ENCODE data around the gene RPRD1A. TPM values are rescaled to one million over a fixed set of nuclear protein-coding genes. Genes with fewer than 3 reads are reported as not detected.

The RPRD1A gene
- total RNA-seq, 2 experiments from 2014 or later: 30.0 to 32.5 TPM

DNA sequence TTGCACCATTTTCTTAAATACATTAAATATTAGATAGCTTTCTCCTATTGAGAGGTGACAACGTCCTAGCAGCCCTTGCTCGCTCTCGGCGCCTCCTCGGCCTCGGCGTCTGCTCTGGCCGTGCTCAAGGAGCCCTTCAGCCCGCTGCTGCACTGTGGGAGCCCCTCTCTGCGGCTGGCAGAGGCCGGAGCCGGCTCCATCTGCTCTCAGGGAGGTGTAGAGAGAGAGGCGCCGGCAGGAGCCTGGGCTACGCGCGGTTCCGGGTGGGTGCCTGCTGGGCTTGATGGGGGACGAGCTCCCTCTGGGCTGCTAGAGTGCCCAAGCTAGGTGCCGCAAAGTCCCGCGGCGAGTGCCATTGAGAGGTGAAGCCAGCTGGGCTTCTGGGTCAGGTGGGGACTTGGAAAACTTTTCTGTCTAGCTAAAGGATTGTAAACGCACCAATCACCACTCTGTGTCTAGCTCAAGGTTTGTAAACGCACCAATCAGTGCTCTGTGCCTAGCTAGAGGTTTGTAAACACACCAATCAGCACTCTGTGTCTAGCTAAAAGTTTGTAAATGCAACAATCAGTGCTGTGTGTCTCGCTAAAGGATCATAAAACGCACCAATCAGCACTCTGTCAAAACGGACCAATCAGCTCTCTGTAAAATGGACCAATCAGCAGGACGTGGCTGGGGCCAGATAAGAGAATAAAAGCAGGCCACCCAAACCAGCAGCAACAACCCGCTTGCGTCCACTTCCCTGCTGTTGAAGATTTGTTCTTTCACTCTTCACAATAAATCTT lies 3.1 kb downstream of the RPRD1A start:
- DNase-seq: no peak
- Mint-ChIP-seq H3K27ac (no peak overlapping the region), H3K4me3 (no peak overlapping the region)

GRCh38 chr18:36058674-36059073 lies 8.7 kb downstream of the RPRD1A start:
- H3K4me1 Mint-ChIP-seq: peaks cover 33% of the 10 kb centered on the region
- H3K27ac Mint-ChIP-seq: no peak overlapping the region
- H3K9me3 Mint-ChIP-seq: peaks cover under 1% of the 10 kb centered on the region
- no peak for DNase-seq
- H3K4me3 Mint-ChIP-seq: no peak overlapping the region
- peaks cover 27% of the 10 kb centered on the region for H3K36me3 Mint-ChIP-seq
- no peaks in the 10 kb centered on the region for H3K27me3 Mint-ChIP-seq

More for the DNA sequence above, 3.1 kb downstream of the RPRD1A start:
- Mint-ChIP-seq H3K4me1 (peaks cover 39% of the 10 kb centered on the region), H3K36me3 (peaks cover 26% of the 10 kb centered on the region), H3K9me3 (peaks cover 3% of the 10 kb centered on the region), H3K27me3 (no peaks in the 10 kb centered on the region)

- Mint-ChIP-seq H3K9me3 (peaks cover 23% of the 10 kb centered on the region), H3K27ac (no peak overlapping the region), H3K27me3 (no peaks in the 10 kb centered on the region), H3K4me1 (peaks cover 24% of the 10 kb centered on the region), H3K4me3 (no peak overlapping the region), H3K36me3 (peaks cover 48% of the 10 kb centered on the region)
- no peak for DNase-seq
These were observed 15.6 kb downstream of the RPRD1A start for GRCh38 chr18:36051760-36052159.

- DNase-seq: no peak
- peaks cover 25% of the 10 kb centered on the region for H3K9me3 Mint-ChIP-seq
- peaks cover 53% of the 10 kb centered on the region for H3K36me3 Mint-ChIP-seq
- no peaks in the 10 kb centered on the region for H3K27me3 Mint-ChIP-seq
- no peak overlapping the region for H3K27ac Mint-ChIP-seq
- peaks cover 32% of the 10 kb centered on the region for H3K4me1 Mint-ChIP-seq
- H3K4me3 Mint-ChIP-seq: no peak overlapping the region
These were observed 16.9 kb downstream of the RPRD1A start for GRCh38 chr18:36050479-36050878.

DNA sequence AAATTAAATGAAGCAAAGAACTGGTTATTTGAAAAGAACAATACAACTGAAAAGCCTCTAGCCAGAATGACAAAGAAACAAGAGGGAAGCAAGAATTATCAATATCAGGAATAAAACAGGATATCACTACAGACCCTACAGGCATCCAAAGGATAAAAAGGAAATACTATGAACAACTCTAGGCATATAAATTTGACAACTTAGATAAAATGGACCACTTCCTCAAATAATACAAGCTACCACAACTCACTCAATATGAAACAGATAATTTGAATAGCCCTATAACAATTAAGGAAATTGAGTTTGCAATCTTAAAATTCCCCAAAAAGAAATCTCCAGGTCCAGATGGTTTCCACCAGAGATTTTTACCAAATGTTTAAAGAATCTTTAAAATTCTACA lies 19.8 kb downstream of the RPRD1A start:
- no peaks in the 10 kb centered on the region for H3K27me3 Mint-ChIP-seq
- no peak overlapping the region for H3K4me3 Mint-ChIP-seq
- peaks cover 20% of the 10 kb centered on the region for H3K9me3 Mint-ChIP-seq
- no peak overlapping the region for H3K27ac Mint-ChIP-seq
- peaks cover 29% of the 10 kb centered on the region for H3K36me3 Mint-ChIP-seq
- no peak for DNase-seq
- H3K4me1 Mint-ChIP-seq: peaks cover 37% of the 10 kb centered on the region

DNA sequence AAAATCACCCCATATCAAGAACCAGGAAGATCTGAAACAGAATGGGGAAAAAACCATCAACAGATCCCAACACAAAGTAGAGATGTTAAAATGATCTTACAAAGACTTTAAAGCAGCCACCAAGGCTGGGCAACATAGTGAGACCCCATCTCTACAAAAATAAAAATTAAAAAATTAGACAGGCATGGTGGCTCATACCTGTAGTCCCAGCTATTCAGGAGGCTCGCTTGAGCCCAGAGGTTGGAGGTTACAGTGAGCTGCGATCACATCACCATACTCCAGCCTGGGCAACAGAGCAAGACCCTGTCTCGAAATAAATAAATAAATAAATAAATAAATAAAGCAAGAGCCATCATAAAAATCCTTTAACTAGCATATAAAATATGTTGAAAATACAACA lies 20.5 kb downstream of the RPRD1A start:
- Mint-ChIP-seq H3K36me3 (peaks cover 25% of the 10 kb centered on the region), H3K27ac (no peak overlapping the region), H3K4me3 (no peak overlapping the region), H3K27me3 (no peaks in the 10 kb centered on the region), H3K9me3 (peaks cover 16% of the 10 kb centered on the region), H3K4me1 (peaks cover 43% of the 10 kb centered on the region)
- DNase-seq: no peak

DNA sequence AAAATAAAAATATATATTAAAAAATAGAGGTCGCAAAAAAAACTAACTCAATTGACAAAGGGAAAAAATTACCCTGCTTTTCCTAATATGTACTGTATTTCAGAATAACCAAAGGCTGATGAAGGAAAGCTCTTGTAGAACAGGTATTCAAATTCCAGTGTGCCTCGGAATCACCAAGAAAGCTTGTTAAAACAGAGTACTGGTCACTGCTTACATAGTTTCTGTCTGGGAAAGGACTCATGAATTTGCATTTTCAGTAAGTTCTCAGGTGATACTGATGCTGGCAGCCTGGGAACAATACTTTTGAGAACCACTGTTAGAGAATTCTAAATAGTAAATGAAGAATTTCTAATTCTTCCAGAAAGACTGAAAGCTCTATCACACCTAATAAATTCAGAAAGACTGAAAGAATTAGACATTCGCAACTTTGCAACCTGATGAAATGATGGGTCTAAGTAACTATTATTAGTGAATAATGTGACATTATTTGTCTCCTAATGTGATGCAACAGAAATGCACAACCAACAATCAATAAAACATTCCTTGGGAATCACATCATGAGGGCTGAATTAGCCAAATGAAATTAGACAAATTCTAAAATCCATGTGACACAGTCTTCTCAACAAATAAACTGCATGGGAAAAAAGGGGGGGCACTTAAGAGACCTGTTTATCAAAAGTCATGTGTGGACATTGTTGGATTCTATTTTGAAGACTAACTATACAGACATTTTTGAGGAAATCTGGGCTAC lies 21.9 kb downstream of the RPRD1A start:
- H3K27me3 Mint-ChIP-seq: no peaks in the 10 kb centered on the region
- peaks cover 23% of the 10 kb centered on the region for H3K36me3 Mint-ChIP-seq
- peaks cover 47% of the 10 kb centered on the region for H3K4me1 Mint-ChIP-seq
- no peak overlapping the region for H3K27ac Mint-ChIP-seq
- H3K4me3 Mint-ChIP-seq: no peak overlapping the region
- DNase-seq: no peak
- H3K9me3 Mint-ChIP-seq: peaks cover 12% of the 10 kb centered on the region

GRCh38 chr18:36043153-36043552 lies 24.2 kb downstream of the RPRD1A start:
- no peak for DNase-seq
- Mint-ChIP-seq H3K4me1 (peaks cover 43% of the 10 kb centered on the region), H3K27me3 (no peaks in the 10 kb centered on the region), H3K4me3 (no peak overlapping the region), H3K9me3 (peaks cover 20% of the 10 kb centered on the region), H3K36me3 (peaks cover 36% of the 10 kb centered on the region), H3K27ac (no peak overlapping the region)

DNA sequence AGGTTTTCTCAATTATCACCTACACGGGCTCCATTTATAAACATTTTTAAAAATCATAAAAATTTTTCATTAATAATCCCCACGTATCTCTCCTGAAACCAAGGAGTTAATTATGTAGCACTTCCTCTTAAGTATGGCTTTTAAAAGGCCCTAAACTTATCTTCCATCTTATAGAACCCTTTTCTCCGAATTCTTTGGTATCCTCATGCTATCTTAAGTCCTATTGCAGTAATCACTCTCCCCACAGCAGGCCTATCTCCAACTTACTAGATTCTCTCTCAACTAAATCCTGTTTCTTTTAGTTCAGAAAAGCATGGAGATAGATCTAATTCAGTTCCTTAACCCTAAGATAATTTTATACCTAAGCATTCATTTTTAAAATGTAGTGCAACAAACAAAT lies 26.2 kb downstream of the RPRD1A start:
- Mint-ChIP-seq H3K27me3 (no peaks in the 10 kb centered on the region), H3K4me1 (peaks cover 35% of the 10 kb centered on the region), H3K4me3 (no peak overlapping the region), H3K27ac (no peak overlapping the region), H3K9me3 (peaks cover 19% of the 10 kb centered on the region), H3K36me3 (peaks cover 38% of the 10 kb centered on the region)
- no peak for DNase-seq

- DNase-seq: no peak
- Mint-ChIP-seq H3K4me1 (peaks cover 40% of the 10 kb centered on the region), H3K4me3 (no peak overlapping the region), H3K9me3 (peaks cover 19% of the 10 kb centered on the region), H3K27me3 (no peaks in the 10 kb centered on the region), H3K27ac (no peak overlapping the region), H3K36me3 (peaks cover 40% of the 10 kb centered on the region)
These were observed 29.2 kb downstream of the RPRD1A start for GRCh38 chr18:36038102-36038663.

DNA sequence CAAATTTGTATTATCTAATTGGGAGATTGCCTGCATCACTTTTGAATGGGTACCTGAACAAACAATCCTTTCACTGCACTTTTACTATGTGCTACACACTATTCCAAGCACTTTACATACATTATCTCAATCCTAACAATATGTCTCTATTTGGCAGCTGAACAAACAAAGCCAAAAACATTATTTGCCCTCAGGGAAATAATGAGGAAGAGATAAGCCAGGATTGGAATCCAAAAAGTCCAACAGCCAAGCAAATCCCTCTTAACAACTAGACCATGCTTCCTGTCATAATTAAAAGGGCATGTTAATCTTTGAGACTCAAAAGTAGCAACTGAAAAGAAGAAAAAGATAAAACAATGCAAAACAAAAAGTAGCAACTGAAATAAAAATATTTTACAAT lies 32.1 kb downstream of the RPRD1A start:
- Mint-ChIP-seq H3K4me3 (no peak overlapping the region), H3K27me3 (no peaks in the 10 kb centered on the region), H3K27ac (no peak overlapping the region), H3K4me1 (peaks cover 24% of the 10 kb centered on the region), H3K9me3 (peaks cover 18% of the 10 kb centered on the region), H3K36me3 (peaks cover 40% of the 10 kb centered on the region)
- no peak for DNase-seq

DNA sequence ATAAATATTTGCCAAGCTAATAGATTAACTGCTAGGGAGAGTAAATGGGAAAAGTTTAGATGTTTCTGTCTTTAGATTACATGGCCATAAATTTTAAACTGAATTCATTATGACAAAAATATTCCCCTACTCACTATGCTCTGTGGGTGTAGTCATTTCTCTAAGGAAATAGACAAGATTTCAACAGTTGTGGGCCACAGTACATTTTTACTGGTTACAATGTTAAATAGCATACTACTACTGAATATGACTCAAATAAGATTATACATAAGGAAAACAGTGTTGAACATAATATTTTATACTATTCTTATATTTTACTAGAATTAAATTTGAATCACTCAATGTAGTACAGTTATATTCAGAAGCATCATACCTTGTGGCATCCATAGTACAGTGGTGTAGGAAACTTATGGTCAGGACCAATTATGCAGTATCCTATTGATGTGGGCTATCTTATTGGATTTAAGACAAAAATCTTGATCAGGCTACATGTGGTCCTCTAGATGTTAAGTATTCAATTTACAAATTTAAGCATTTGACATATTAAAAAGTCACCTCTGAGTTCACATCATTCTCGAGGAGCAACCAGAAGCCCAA lies 33.0 kb downstream of the RPRD1A start:
- Mint-ChIP-seq H3K36me3 (peaks cover 34% of the 10 kb centered on the region), H3K4me1 (peaks cover 23% of the 10 kb centered on the region), H3K9me3 (peaks cover 13% of the 10 kb centered on the region), H3K27ac (no peak overlapping the region), H3K27me3 (no peaks in the 10 kb centered on the region), H3K4me3 (no peak overlapping the region)
- DNase-seq: no peak

GRCh38 chr18:36031903-36032302 lies 35.5 kb downstream of the RPRD1A start:
- peaks cover 9% of the 10 kb centered on the region for H3K36me3 Mint-ChIP-seq
- DNase-seq: no peak
- peaks cover 24% of the 10 kb centered on the region for H3K4me1 Mint-ChIP-seq
- no peaks in the 10 kb centered on the region for H3K9me3 Mint-ChIP-seq
- H3K27ac Mint-ChIP-seq: no peak overlapping the region
- no peak overlapping the region for H3K4me3 Mint-ChIP-seq
- no peaks in the 10 kb centered on the region for H3K27me3 Mint-ChIP-seq

DNA sequence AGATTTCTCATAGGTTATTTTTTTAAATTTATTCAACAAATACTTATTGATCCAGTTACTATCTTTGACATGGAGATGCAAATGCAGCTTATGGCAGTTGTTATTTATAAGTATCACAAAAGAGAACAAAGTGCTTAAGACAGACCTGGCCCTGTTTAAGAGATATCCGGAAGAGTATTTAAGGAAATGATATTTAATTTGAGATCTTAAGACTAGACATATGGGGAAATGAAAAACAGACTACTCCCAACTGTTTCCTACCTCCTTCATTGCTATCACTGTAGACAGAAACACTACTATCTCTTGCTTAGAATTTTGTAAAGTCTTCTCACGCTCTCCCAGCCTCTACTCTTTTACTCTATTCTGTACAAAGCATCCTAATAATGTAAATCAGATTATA lies 36.0 kb downstream of the RPRD1A start:
- Mint-ChIP-seq H3K4me3 (no peak overlapping the region), H3K36me3 (peaks cover 9% of the 10 kb centered on the region), H3K9me3 (no peaks in the 10 kb centered on the region), H3K4me1 (peaks cover 24% of the 10 kb centered on the region), H3K27me3 (no peaks in the 10 kb centered on the region), H3K27ac (no peak overlapping the region)
- no peak for DNase-seq

DNA sequence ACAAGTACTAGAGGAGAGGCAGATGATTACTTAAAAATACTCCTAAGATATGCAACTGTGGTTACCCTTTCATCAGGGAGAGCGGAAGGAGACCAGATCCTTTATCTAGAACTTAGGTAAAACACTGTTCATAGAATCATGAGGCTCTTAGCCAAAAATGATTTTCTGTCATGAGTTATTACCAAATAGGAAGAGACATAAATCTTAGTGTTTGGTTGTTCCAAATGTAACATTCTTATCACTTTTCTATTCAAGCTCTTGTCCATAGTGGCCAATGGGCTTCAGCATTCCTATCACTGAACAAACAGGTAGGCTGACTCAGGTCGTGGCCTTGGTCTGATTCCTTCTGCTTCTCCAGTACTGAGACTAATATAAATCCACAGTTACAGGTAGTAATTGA lies 38.5 kb downstream of the RPRD1A start:
- Mint-ChIP-seq H3K9me3 (no peaks in the 10 kb centered on the region), H3K4me3 (no peak overlapping the region), H3K4me1 (peaks cover 15% of the 10 kb centered on the region), H3K27ac (no peak overlapping the region), H3K36me3 (peaks cover 8% of the 10 kb centered on the region), H3K27me3 (no peaks in the 10 kb centered on the region)
- DNase-seq: no peak
